Stimulated activated CD8-positive, alpha-beta memory T cell treated with anti-CD3 and anti-CD28 coated beads, Interleukin-2, amount 100 ng/mL, for 48 hours (primary cell): ENCODE data around the gene MRPL28.
"Not testable (repeated sequence)": the region's sequence is repeated elsewhere in the genome, so short reads cannot be mapped to it uniquely, and the experiment has no call there.

Experiments
- DNase-seq, 2 donors: peaks; one replicate each; pipeline ENCODE4 v3.0.0-alpha.2; 2020; ENCODE audit warnings: low read depth in 2 of 2

MRPL28 gene

DNA sequence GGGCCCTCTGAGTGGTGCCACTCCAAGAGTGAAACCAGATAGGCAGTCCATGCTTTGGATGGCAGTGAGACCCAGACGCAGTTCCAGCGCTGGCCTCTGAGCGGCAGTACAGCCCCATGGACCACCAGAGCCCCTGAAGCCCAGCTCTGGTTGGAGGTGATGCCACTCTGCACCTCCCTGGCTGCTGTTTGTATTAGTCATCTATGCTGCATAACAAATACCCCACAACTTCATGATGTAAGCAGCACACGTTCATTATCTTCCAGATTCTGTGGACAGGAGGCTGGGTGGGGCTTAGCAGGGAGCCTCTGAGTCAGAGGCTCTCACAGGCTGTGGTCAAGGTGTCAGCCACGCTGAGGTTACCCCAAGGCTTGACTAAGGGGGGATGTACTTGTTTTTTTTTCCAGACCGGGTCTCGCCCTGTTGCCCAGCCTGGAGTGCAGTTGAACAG is 21.6 kb upstream of the MRPL28 start:
- DNase-seq, result peak; percentile 85

DNA sequence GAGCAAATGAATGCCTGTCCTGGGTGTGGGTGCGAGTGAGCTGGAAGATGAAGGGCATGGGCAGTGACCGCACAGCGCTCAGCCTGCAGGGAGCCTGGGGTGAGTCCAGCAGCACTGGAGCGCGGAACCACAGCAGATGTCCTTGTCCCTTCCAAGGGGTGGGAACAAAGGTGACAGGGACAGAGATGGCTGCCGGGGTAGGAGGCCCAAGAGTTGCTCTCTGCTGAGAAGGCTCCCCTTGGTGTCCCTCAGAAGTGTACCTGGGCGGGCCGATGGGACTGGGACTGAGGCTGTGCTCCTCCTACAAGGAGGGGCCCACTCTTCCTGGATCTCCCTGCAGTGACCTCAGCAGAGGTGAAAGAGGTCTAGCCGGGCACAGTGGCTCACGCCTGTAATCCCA is 19.0 kb upstream of the MRPL28 start:
- DNase-seq, result no peak

DNA sequence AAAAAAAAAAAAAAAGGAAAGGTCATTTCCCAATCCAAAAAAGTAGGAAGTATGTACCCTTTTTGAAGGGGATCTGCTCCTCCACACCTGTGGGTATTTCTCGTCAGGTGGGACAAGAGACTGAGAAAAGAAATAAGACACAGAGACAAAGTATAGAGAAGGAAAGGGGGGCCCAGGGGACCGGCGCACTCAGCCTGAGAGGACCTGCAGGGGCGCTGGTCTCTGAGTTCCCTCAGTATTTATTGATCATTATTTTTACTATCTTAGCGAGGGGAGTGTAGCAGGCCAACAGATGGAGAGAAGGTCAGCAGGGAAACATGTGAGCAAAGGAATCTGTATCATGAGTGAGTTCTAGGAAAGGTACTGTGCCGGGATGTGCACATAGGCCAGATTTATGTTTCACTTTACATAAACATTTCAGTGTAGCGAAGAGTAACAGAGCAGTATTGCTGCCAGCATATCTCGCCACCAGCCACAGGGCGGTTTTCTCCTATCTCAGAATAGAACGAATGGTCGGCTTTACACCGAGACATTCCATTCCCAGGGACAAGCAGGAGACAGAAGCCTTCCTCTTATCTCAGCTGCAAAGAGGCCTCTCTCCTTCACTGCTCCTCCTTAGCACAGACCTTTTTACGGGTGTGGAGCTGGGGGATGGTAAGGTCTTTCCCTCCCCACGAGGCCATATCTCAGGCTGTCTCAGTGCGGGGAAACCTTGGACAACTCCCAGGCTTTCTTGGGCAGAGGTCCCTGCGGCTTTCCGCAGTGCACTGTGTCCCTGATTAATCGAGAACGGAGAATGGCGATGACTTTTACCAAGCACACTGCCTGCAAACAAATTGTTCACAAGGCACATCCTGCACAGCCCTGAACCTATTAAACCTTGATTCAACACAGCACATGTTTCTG is 17.7 kb upstream of the MRPL28 start:
- not testable (repeated sequence) for DNase-seq

DNA sequence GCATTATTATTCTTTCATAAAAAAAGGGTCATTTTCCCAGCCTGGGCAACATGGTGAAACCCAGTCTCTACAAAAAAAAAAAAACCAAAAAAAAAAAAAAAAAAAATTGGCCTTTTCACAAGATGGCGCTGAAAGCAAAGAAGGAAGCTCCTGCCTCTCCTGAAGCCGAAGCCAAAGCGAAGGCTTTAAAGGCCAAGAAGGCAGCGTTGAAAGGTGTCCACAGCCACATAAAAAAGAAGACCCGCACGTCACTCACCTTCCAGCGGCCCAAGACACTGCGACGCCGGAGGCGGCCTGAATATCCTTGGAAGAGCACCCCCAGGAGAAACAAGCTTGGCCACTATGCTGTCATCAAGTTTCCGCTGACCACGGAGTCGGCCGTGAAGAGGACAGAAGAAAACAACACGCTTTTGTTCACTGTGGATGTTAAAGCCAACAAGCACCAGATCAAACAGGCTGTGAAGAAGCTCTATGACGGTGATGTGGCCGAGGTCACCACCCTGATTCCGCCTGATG is 16.4 kb upstream of the MRPL28 start:
- no peak for DNase-seq

DNA sequence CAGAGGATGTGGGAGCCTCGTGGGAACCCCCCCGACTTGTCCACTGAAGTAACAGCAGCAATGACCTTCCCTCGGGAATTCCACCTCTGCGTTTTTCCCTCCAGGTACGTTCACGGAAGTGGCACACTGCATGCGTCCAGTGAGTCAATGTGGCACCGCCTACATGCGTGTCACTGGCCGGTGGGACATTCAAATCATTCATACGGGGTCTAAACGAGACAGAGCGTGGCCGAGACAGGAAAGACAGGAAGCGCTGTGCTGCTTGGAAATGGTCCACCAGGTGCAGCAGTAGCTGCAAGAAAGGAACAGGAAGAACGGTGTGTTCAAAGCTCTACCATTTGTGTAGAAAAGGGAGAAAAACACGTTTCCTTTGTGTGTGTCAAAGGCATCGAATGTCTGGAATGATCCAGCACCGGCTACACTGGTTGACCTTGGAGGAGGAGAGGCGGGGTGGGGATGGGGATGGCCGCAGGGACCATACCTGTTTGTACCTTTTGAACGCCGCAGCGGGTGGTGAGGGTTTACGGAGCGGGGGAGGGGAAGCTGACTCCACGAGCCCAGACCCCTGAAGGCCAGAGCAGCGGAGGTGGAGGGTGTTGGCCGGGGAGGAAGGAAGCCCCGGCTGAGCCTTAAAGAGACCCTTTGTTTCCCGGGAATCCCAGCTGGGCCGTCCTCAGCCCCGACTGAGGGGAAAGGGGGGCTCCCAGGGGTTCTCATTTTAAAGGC is 13.2 kb upstream of the MRPL28 start:
- peak in 1 of 2 donors; percentile 37 for DNase-seq

DNA sequence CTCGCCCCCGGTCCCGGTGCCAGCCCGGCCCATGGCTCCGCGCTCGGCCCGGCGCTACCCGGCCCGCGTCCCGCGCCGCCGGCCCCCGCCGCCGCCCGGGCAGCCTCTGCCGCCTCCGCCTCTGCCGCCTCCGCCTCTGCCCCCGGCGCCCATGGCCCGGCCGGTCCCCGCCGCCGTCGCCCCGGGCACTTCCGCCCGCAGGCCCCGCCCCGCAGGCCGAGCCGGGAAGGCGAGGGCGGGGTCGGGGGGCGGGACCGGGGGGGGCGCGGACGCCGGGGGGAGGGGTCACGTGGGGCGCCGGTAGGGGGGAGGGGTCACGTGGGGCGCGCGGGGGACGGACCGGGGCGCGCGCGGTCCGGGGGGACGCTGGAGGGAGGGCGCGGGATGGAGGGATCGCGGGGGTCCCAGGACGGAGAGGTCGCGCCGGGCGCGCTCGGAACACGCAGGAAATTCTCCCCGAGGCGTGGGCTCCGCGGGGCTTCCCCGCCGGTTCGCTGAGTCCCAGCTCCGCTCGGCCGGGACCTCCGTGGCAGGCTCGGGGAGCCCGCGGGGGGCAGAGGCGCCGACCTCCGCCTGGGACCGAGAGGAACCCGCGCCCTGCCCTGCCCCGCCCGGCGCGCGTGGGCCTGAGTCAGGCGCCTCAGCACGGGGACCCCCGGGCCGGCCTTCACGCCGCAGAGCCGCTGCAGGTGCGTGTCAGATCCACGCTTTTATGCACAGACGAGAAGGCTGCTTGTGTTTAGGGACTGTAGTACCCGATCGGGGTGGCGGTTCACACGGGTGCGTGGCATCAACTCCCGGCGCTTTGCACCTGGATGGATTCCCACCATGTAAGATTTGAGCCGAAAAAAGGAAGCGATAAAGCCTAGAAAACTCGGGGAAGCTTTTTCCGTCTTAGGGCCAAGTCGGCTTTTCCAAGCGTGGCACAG is 11.7 kb upstream of the MRPL28 start, which contains the start of gene PGAP6:
Gene PGAP6 (minus strand): TSS at position 190 of the 929 bp plus-strand sequence. CDS start 157 bp downstream, at position 33.
- peak; percentile 47 to 61 for DNase-seq

DNA sequence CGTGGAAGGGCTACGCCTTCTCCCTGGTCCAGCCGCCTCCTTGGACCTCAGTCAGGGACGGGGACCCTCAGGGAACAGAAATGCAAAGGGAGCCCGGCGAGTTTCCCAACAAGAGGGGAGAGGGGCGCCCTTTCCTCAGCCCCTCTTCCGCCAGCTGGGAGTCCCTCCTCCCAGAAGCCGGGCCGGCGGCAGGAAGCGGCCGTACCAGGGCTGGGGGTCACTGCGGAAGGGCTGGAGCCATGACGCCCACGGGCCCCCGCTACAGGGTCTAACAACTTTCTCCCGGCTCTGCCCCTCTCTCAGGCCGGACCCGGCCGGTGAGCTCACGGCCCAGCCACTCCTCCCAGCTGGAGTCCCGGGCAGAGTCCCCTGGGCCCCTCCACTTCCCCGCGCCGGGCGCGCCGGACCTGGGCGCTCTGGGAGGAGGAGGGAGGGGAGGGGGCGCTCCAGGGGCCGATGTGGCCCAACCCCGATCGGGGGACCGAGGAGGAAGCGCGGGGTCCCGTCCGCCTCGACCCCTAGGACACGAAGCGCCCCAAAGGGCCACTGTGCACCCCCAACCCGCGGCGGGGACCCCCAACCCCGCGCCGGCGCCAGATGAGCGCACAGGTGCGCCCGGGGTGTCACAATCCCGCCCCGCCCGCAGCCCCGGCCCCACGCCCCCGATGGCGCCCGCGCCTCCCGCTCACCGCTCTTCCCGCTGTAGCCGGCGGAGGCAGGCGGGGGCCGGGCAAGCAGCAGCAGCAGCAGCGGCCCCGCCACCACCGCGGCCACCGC is 10.9 kb upstream of the MRPL28 start:
- DNase-seq, result no peak

DNA sequence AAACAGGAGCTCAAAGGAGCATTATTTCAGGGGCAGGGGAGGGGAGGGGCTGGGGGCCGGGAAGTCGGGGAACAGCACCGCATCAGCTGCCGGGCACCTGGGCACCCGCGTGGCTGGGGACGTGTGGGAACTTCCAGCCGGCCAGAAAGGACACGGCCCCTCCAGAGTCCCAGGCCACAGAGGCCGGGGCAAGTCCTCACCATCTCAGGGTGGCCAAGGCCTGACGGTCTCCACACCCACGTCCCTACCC is 10.3 kb upstream of the MRPL28 start:
- DNase-seq, result no peak

DNA sequence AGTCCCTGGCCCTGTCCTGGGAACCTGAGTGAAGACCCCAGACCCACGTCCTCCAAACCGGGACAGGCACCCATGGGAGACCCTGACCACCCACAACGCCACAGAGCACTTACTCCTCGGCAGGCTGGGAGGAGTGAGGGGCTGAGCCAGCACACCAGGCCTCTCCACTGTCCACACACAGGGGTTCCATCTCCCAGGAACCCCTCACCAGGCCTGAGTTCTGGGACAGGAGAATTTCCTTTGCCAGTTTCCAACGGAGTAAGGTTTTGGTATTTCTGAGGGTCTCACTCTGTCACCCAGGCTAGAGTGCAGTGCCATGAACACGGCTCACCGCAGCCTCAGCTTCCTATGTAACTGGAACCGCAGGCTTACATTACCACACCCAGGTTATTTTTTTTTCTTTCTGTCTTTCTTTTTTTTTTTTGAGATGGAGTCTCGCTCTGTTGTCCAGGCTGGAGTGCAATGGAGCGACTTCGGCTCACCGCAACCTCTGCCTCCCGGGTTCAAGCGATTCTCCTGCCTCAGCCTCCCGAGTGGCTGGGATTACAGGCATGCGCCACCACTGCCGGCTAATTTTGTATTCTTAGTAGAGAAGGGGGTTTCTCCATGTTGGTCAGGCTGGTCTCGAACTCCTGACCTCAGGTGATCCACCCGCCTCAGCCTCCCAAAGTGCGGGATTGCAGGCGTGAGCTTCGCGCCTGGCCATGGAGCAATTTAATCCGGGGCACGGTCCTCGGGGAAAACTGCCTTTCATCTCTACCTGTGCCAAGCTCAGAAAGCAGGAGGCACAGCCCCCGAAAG is 9.8 kb upstream of the MRPL28 start:
- DNase-seq, result no peak

DNA sequence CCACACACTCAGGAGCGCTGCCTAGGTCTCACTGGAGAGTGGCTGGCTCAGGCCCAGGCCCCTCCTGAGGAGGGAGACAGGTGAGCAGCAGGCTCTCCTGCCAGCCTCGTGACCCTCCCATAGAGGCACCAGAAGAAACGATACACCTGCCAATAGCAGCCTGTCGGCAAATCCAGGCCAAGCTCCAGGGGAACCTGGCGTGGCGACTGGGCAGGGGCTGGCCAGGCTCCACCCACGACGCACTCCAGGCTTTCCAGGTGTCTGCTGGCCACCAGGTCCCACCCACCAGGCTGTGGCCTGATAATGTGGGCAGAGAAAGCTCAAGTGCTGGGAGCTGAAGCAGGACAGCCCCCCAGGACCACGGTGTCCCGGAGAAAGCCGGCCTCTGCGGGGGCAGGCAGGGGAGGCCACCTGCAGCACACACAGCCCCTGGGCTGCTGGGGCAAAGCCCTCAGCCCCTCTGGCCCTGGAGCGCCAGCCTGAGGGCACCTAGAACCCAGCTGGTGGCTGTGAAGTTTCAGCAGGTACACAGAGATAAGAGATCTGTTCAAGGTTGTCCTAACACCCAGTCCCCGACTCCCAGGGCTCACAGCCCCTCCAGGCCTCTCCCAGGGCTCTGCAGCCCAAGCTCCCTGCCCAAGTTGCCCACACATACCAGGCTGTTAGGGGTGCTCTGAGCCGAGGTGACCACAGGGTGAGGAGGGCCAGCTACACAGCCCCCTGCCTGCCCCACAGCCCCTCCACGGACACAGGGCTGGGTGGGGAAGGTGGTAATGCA is 9.0 kb upstream of the MRPL28 start:
- no peak for DNase-seq

DNA sequence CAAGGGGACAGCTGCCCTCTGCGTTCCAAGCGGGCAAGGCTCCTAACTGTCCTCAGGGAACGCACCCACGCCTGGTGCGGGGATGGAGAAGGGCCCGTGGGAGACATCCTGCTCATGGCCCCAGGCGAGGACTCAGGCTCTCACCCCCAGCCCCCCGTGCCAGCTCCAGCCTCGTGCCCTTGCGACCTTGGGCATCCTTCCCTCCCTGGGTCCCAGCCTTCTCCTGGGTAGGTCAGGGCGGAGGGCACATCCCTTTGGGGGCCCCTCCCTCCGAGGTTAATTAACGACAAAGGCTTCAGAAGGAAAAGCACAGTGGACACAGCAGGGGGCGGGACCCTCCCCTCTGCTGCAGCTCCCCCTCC is 8.5 kb upstream of the MRPL28 start:
- DNase-seq, result no peak

DNA sequence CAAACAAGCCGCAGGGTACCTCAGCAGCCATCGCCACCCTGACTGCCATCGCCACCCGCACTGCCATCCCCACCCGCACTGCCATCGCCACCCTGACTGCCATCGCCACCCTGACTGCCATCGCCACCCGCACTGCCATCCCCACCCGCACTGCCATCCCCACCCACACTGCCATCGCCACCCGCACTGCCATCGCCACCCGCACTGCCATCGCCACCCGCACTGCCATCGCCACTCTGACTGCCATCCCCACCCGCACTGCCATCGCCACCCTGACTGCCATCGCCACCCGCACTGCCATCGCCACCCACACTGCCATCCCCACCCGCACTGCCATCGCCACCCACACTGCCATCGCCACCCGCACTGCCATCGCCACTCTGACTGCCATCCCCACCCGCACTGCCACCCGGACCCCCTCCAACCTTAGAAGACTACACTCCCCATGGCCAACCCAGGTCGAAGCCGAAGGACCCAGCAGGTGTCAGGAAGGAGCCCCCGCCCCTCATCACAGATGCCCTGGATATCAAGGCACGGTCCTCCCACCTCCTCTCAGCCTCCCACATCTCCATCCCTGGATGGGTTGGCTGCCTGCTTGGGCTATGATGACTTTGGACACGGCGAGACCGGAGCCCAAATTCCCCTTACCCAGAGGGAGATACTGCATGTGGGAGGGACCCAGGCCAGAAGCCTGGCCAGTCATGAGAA is 7.9 kb upstream of the MRPL28 start:
- not testable (repeated sequence) for DNase-seq

DNA sequence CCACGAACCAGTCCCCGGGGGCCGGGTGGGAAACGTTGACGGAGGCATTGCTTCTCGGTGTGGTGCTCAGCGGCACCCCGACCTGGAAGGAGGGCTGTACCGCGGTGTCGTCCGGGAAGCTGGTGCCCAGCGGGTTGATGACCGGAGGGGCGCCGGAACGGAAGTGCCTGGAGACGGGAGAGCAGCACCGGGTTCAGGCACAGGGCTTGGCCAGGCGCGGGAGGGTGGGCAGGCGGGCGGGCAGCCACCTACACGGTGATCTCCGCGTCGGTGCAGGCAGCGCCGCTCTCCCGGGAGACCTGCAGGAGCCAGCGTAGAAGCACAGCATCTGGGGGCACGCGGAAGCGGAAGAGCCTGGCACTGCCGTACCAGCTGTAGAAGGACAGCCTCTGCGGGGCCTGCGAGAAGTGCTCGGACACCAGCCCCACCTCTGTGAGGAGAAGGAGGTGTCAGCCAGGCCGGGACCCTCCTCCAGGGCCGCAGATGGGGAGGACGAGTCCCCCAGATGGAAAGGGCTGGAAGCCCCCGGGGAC is 7.1 kb upstream of the MRPL28 start:
- no peak for DNase-seq

DNA sequence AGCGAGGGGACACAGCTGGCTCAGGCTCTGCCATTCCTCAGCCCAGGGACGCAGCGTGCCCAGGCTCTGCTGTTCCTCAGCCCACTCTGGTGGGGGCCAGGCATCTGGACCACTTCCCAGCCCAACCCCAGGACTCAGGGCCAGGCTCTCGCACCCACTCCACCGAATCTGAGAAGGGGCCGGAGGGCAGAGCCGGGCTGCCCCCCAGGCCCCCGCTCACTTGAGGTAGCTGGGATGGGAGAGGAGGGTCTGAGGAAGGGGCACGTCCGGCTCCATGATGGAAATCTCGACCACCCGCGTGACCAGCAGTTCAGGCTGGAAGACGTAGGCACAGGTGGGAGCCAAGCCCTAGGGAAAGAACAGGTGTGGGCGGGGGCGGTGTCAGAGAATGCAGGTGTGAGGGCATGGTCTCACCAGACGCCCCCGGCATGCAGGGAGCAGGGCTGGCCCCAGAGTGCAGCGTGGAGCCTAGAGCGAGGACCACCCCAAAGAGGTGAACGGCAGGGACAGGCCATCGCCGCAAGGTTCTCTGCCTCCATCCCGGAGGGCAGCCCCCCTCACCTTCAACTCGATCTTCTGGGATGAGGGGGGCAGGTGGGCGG is 6.6 kb upstream of the MRPL28 start:
- DNase-seq, result no peak

DNA sequence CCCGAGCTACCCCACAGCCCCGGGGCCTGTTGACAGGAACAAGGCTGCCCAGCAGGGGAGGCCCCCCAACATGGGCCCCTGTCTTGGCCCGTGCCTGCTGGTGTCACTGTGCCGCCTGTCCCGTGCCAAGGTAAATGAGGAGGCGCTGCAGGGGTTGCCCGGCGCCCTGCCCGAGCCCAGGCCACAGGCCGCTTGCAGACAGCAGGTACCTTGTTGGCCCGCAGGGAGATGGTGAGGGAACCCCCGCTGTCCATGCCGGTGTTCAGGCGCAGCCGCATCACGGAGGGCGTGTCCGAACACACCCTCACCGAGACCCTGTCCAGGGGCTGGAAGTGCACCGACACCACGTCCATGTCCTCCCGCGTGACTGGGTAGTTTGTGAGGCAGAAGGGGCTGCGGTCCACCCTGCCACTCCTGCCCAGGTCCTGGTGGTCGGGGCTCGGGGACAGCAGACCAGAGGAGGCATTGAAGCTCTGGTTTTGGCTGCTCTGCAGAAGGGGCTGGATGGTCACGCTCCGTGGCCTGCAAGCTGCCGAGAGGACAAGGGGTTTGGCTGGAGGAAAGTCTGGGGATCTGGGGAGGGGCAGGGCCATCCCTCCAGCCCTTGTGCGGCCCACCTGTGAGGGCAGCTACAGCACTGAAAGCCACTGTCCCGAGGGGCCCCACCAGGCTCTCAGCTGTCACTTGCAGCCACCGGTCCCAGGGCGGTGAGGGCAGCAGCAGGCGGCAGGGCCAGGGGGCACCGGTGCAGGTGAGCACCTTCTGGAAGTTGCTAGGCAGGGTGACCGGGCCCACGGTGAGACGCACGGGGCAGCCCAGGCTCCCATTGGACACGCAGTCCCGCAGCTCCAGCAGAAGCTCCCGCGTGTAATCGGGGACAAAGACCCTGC is 5.8 kb upstream of the MRPL28 start:
- DNase-seq, result no peak

DNA sequence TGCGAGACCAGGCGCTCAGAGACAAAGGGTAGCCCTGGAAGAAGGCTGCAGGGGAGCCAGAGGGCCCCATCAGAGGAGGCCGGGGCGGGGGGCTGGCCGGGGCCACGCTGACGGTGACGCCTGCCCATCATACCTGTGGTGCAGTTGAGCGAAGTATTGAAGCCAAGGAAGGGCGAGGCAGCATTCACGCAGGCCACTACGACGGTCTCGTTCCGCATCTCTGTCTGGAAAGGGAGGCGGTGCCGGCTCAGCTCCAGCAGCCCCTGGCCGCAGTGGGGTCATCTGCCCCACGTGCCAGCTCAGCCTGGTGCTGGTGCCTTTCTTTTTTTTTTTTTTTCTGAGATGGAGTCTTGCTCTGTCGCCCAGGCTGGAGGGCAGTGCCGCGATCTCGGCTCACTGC is 4.9 kb upstream of the MRPL28 start:
- no peak for DNase-seq

DNA sequence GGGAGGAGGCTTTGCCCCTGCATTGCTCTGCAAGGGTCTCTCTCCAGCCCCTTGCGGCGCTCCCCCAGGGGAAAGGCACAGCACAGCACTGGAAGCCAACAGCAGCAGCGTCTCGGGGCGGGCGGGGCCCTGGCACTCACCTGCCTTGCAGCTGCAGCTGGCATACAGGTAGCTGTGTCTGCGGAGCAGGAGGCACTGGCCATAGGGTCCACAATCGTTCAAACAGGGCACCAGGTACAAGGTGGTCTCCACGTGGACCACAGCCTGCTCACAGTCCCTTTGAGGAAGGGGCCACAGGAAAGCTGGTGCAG is 4.2 kb upstream of the MRPL28 start:
- no peak for DNase-seq
